WTC11 (cell line): ENCODE data around the gene ABTB2. TPM values are rescaled to one million over a fixed set of nuclear protein-coding genes. Genes with fewer than 3 reads are reported as not detected.

ENCODE experiments used
- ATAC-seq: fragments of 200-7000 bp; cut with Tn5 transposase; 2 replicates; pipeline ENCODE4 v1.10.0; 2021; ENCODE audit warnings: mild to moderate bottlenecking, moderate library complexity
- CTCF ChIA-PET: fragments of 300-600 bp; sonication (Branson Sonifier 250); formaldehyde crosslinking; loops from one replicate; lab custom pipeline; 2021; ENCODE audit warnings: antibody characterized with exemption; lab: Charles Lee
- POLR2A ChIA-PET: fragments of 350-600 bp; sonication (Branson Sonifier 250); formaldehyde crosslinking; loops from one replicate; lab custom pipeline; 2021; ENCODE audit warnings: antibody characterized with exemption; lab: Charles Lee
- DNase-seq: peaks from one replicate; pipeline ENCODE4 v3.0.0; 2021; ENCODE audit warnings: low spot score
- H3K27ac Mint-ChIP-seq: 2 replicates; pipeline ENCODE4 v1.8.0; 2021; ENCODE audit warnings: mixed read lengths
- H3K27me3 Mint-ChIP-seq: 2 replicates; pipeline ENCODE4 v1.8.0; 2021; ENCODE audit warnings: low read depth, mild to moderate bottlenecking, moderate library complexity, mixed read lengths
- H3K36me3 Mint-ChIP-seq: 2 replicates; pipeline ENCODE4 v1.8.0; 2021; ENCODE audit warnings: mixed read lengths
- H3K4me1 Mint-ChIP-seq: 2 replicates; pipeline ENCODE4 v1.8.0; 2022; ENCODE audit warnings: mixed read lengths
- H3K4me3 Mint-ChIP-seq: 2 replicates; pipeline ENCODE4 v1.8.0; 2021; ENCODE audit warnings: mild to moderate bottlenecking, moderate library complexity, mixed read lengths
- H3K9me3 Mint-ChIP-seq: 2 replicates; pipeline ENCODE4 v1.8.0; 2021; ENCODE audit warnings: mixed read lengths
- CREM ChIP-seq: sonication (generic); formaldehyde crosslinking; IDR thresholded peaks from 2 replicates; pipeline ENCODE4 v1.8.1; 2022; ENCODE audit warnings: mild to moderate bottlenecking, missing genetic modification reagents, moderate library complexity
- E2F1 ChIP-seq: sonication (generic); formaldehyde crosslinking; IDR thresholded peaks from 2 replicates; pipeline ENCODE4 v1.8.0; 2022; ENCODE audit warnings: mild to moderate bottlenecking, missing genetic modification reagents
- E2F5 ChIP-seq: sonication (generic); formaldehyde crosslinking; IDR thresholded peaks from 2 replicates; pipeline ENCODE4 v1.8.1; 2022; ENCODE audit warnings: mild to moderate bottlenecking, moderate library complexity, missing genetic modification reagents
- GTF2I ChIP-seq: fragments of 250-450 bp; sonication (Bioruptor Pico); conservative IDR thresholded peaks from 2 replicates; pipeline ENCODE4 v1.4.0; 2021; ENCODE audit warnings: mild to moderate bottlenecking
- HMGXB4 ChIP-seq: sonication (generic); formaldehyde crosslinking; IDR thresholded peaks from 2 replicates; pipeline ENCODE4 v1.8.1; 2023; ENCODE audit warnings: mild to moderate bottlenecking, moderate library complexity, missing genetic modification reagents
- IRF2 ChIP-seq: sonication (generic); formaldehyde crosslinking; IDR thresholded peaks from 2 replicates; pipeline ENCODE4 v1.8.0; 2022; ENCODE audit warnings: low read depth, missing genetic modification reagents, borderline replicate concordance
- JAZF1 ChIP-seq: fragments of 250-450 bp; sonication (Bioruptor Pico); IDR thresholded peaks from 2 replicates; pipeline ENCODE4 v1.9.0; 2021; ENCODE audit warnings: moderate library complexity, mild to moderate bottlenecking, inconsistent platforms
- JUN ChIP-seq: sonication (generic); formaldehyde crosslinking; IDR thresholded peaks from 2 replicates; pipeline ENCODE4 v1.8.0; 2023; ENCODE audit warnings: mild to moderate bottlenecking, missing genetic modification reagents
- MYBL2 ChIP-seq: sonication (generic); formaldehyde crosslinking; IDR thresholded peaks from 2 replicates; pipeline ENCODE4 v1.8.1; 2023; ENCODE audit warnings: mild to moderate bottlenecking, moderate library complexity, missing genetic modification reagents
- RORB ChIP-seq: fragments of 250-450 bp; sonication (Bioruptor Pico); IDR thresholded peaks from 2 replicates; pipeline ENCODE4 v1.9.0; 2021; ENCODE audit warnings: mild to moderate bottlenecking
- SMAD4 ChIP-seq: sonication (generic); formaldehyde crosslinking; IDR thresholded peaks from 2 replicates; pipeline ENCODE4 v1.8.0; 2022; ENCODE audit warnings: mild to moderate bottlenecking, missing genetic modification reagents
- STAT6 ChIP-seq: sonication (generic); formaldehyde crosslinking; conservative IDR thresholded peaks from 2 replicates; pipeline ENCODE4 v1.8.1; 2023; ENCODE audit warnings: mild to moderate bottlenecking, low read depth, missing genetic modification reagents, moderate library complexity
- ZNF138 ChIP-seq: sonication (generic); formaldehyde crosslinking; conservative IDR thresholded peaks from 2 replicates; pipeline ENCODE4 v1.8.1; 2022; ENCODE audit warnings: mild to moderate bottlenecking, moderate library complexity, missing genetic modification reagents
- ZNF416 ChIP-seq: fragments of 250-450 bp; sonication (Bioruptor Pico); IDR thresholded peaks from 2 replicates; pipeline ENCODE4 v1.9.0; 2021; ENCODE audit warnings: mild to moderate bottlenecking, inconsistent platforms
- total RNA-seq: library from RNA; stranded (reverse); gene quantifications from 3 replicates; pipeline ENCODE4 v1.2.3, GENCODE V29; 2021

ABTB2 gene
- total RNA-seq, 1 experiment from 2014 or later: 12.8 TPM

GRCh38 chr11:34356130-34356529 lies 1.7 kb downstream of the ABTB2 start:
- peaks cover 23% of the 10 kb centered on the region for H3K4me1 Mint-ChIP-seq
- H3K27ac Mint-ChIP-seq: no peak overlapping the region
- DNase-seq (peak; percentile 17), ATAC-seq (peak; percentile 3)
- ChIA-PET POLR2A (interaction anchor here (3.3 to 3.5 kb wide), 2 partner anchors 171 to 182 kb away, joined by 14 to 33 read pairs; no protein-coding TSS in a partner anchor), CTCF (interaction anchor here (0.5 to 6.0 kb wide), 22 partner anchors 8 to 1466 kb away, joined by 3 to 236 read pairs (median 4); no protein-coding TSS in a partner anchor)
- no peaks in the 10 kb centered on the region for H3K36me3 Mint-ChIP-seq
- H3K4me3 Mint-ChIP-seq: peak overlapping the region; percentile 66
- TF ChIP-seq ZNF138 (CRISPR knock-in tag) (no peak), IRF2 (CRISPR knock-in tag) (no peak), ZNF416 (CRISPR knock-in tag) (no peak)
- H3K27me3 Mint-ChIP-seq: peaks cover 42% of the 10 kb centered on the region
- no peaks in the 10 kb centered on the region for H3K9me3 Mint-ChIP-seq

GRCh38 chr11:34355726-34356125 lies 2.1 kb downstream of the ABTB2 start:
- peaks cover 23% of the 10 kb centered on the region for H3K4me1 Mint-ChIP-seq
- CTCF ChIA-PET: interaction anchor here (0.6 to 6.0 kb wide), 18 partner anchors 8 to 208 kb away, joined by 3 to 236 read pairs (median 4); no protein-coding TSS in a partner anchor
- ATAC-seq: no peak
- POLR2A ChIA-PET: interaction anchor here (3.3 to 3.5 kb wide), 2 partner anchors 170 to 181 kb away, joined by 14 to 33 read pairs; no protein-coding TSS in a partner anchor
- H3K36me3 Mint-ChIP-seq: no peaks in the 10 kb centered on the region
- no peak for DNase-seq
- H3K27ac Mint-ChIP-seq: no peak overlapping the region
- H3K27me3 Mint-ChIP-seq: peaks cover 42% of the 10 kb centered on the region
- no peaks in the 10 kb centered on the region for H3K9me3 Mint-ChIP-seq
- peak overlapping the region; percentile 66 for H3K4me3 Mint-ChIP-seq
- no peak for TF ChIP-seq JAZF1 (CRISPR knock-in tag)
- TF ChIP-seq GTF2I (CRISPR knock-in tag): no peak

GRCh38 chr11:34354782-34355181 lies 3.0 kb downstream of the ABTB2 start:
- Mint-ChIP-seq H3K9me3 (no peaks in the 10 kb centered on the region), H3K4me3 (no peak overlapping the region), H3K27ac (no peak overlapping the region), H3K36me3 (no peaks in the 10 kb centered on the region), H3K27me3 (peaks cover 41% of the 10 kb centered on the region), H3K4me1 (peaks cover 23% of the 10 kb centered on the region)
- POLR2A ChIA-PET: no interaction called here
- ATAC-seq: no peak
- TF ChIP-seq CREM (CRISPR knock-in tag) (no peak), E2F1 (no peak), MYBL2 (CRISPR knock-in tag) (no peak), HMGXB4 (CRISPR knock-in tag) (no peak), JUN (CRISPR knock-in tag) (no peak), SMAD4 (CRISPR knock-in tag) (no peak), STAT6 (CRISPR knock-in tag) (no peak), RORB (CRISPR knock-in tag) (no peak), E2F5 (CRISPR knock-in tag) (no peak)
- TF ChIP-seq, all 79 proteins: peak for 0
- CTCF ChIA-PET: interaction anchor here (0.6 to 6.0 kb wide), 2 partner anchors 182 to 1467 kb away, joined by 3 to 236 read pairs; no protein-coding TSS in a partner anchor
- no peak for DNase-seq
